HepG2 (cell line): ENCODE results near the gene FHIP1B. TPM values are rescaled to one million over a fixed set of nuclear protein-coding genes. Genes with fewer than 3 reads are reported as not detected.

ENCODE experiments used
- ATAC-seq: fragments of 200-7000 bp; cut with Tn5 transposase; 3 replicates; pipeline ENCODE4 v1.9.1; 2020; ENCODE audit warnings: mild to moderate bottlenecking, moderate library complexity
- BruUV-seq: library from RNA; stranded (reverse); fragments of 400-500 nt; replicated peaks from 2 replicates; lab custom pipeline; 2021; lab: Mats Ljungman, UMichigan
- CTCF ChIA-PET: fragments of 300-600 bp; formaldehyde crosslinking; extraction: SDS; loops from one replicate; lab custom pipeline; 2021; ENCODE audit warnings: low total read pairs, inconsistent platforms, low intra/inter-chr PET ratio; lab: Yijun Ruan, JAX
- POLR2A ChIA-PET: fragments of 350-600 bp; sonication (Branson Sonifier 250); formaldehyde crosslinking; loops from one replicate; lab custom pipeline; 2020; ENCODE audit warnings: antibody characterized with exemption, inconsistent platforms; lab: Yijun Ruan, JAX
- DNase-seq: peaks from one replicate; pipeline ENCODE4 v3.0.0-alpha.2; 2015; ENCODE audit warnings: low spot score
- FAIRE-seq: peaks from 3 replicates; lab custom pipeline; 2011; peaks lifted over from hg19 to GRCh38; lab: Jason Lieb, UNC
- H2AFZ ChIP-seq: one replicate; pipeline ENCODE4 v1.6.1; 2011; ENCODE audit warnings: low read length, inconsistent platforms
- H3K27ac ChIP-seq: fragments of 300-600 bp; 3 replicates; pipeline ENCODE4 v1.8.0; 2011; ENCODE audit warnings: mixed run types, mild to moderate bottlenecking, mixed read lengths, low read length, inconsistent platforms; ENCODE audit not compliant: insufficient read depth; ENCODE audit errors: extremely low read length
- H3K27me3 ChIP-seq, 2 experiments: fragments of 200-600 bp in 1 of 2; 2 replicates in 1 of 2; 3 replicates in 1 of 2; pipeline versions ENCODE4 v1.6.0 to v1.8.0; 2011; ENCODE audit warnings: low read length in 2 of 2, mild to moderate bottlenecking in 2 of 2, moderate library complexity in 2 of 2, inconsistent platforms in 1 of 2; ENCODE audit not compliant: insufficient read depth in 2 of 2, control insufficient read depth in 1 of 2
- H3K36me3 ChIP-seq, 2 experiments: fragments of 200-600 bp in 1 of 2; replicated peaks in 1 of 2; 2 replicates in 1 of 2; 3 replicates in 1 of 2; pipeline versions ENCODE4 v1.5.1 to v1.8.0; 2011; ENCODE audit warnings: low read length in 2 of 2, inconsistent platforms in 1 of 2; ENCODE audit not compliant: insufficient read depth in 2 of 2, control insufficient read depth in 1 of 2
- H3K4me1 ChIP-seq: 2 replicates; pipeline ENCODE4 v1.5.1; 2012; ENCODE audit warnings: low read length, inconsistent platforms; ENCODE audit not compliant: insufficient read depth
- H3K4me2 ChIP-seq: 2 replicates; pipeline ENCODE4 v1.6.0; 2011; ENCODE audit warnings: low read depth, low read length, inconsistent platforms
- H3K4me3 ChIP-seq, 3 experiments: fragments of 200-600 bp in 1 of 3; sonication (generic), shearing (Covaris generic) in 1 of 3; replicated peaks in 1 of 3; 2 replicates each; pipeline ENCODE4 v1.5.1; 2011 to 2016; ENCODE audit warnings: low read length in 3 of 3, inconsistent platforms in 2 of 3, low read depth in 2 of 3, mild to moderate bottlenecking in 2 of 3, control low read depth in 1 of 3, mixed read lengths in 1 of 3; ENCODE audit not compliant: insufficient read depth in 1 of 3
- H3K79me2 ChIP-seq: one replicate; pipeline ENCODE4 v1.6.1; 2011; ENCODE audit warnings: low read length, inconsistent platforms; ENCODE audit not compliant: insufficient read depth
- H3K9ac ChIP-seq: 2 replicates; pipeline ENCODE4 v1.6.0; 2011; ENCODE audit warnings: mild to moderate bottlenecking, low read depth, low read length, inconsistent platforms; ENCODE audit not compliant: insufficient read depth
- H3K9me3 ChIP-seq: 2 replicates; pipeline ENCODE4 v1.5.1; 2012; ENCODE audit warnings: mild to moderate bottlenecking, low read length
- H4K20me1 ChIP-seq: 2 replicates; pipeline ENCODE4 v1.6.0; 2011; ENCODE audit warnings: inconsistent platforms, mild to moderate bottlenecking, low read length, moderate library complexity; ENCODE audit not compliant: insufficient read depth
- ADNP ChIP-seq: sonication (generic); formaldehyde crosslinking; IDR thresholded peaks from 2 replicates; pipeline ENCODE4 v1.4.0; 2020; ENCODE audit warnings: missing genetic modification reagents
- AFF4 ChIP-seq: sonication (generic); formaldehyde crosslinking; IDR thresholded peaks from 2 replicates; pipeline ENCODE4 v1.4.0; 2020; ENCODE audit warnings: missing genetic modification reagents
- AGO1 ChIP-seq: fragments of 200-400 bp; formaldehyde crosslinking; IDR thresholded peaks from 2 replicates; pipeline ENCODE4 v1.6.1; 2017; ENCODE audit warnings: mild to moderate bottlenecking, low read depth, low read length, moderate library complexity; ENCODE audit not compliant: poor library complexity, severe bottlenecking
- ARNT2 ChIP-seq: sonication (generic); formaldehyde crosslinking; IDR thresholded peaks from 2 replicates; pipeline ENCODE4 v1.8.0; 2022; ENCODE audit warnings: mild to moderate bottlenecking, low read depth, missing genetic modification reagents, moderate library complexity
- CREM ChIP-seq, 2 experiments: sonication (generic) in 1 of 2; formaldehyde crosslinking in 1 of 2; IDR thresholded peaks; 2 replicates each; pipeline versions ENCODE4 v1.4.0 to v1.6.1; 2016 to 2020; ENCODE audit warnings: antibody characterized with exemption in 1 of 2, mild to moderate bottlenecking in 1 of 2, missing genetic modification reagents in 1 of 2
- HOXA9 ChIP-seq: sonication (generic); formaldehyde crosslinking; IDR thresholded peaks from 2 replicates; pipeline ENCODE4 v1.8.1; 2022; ENCODE audit warnings: missing genetic modification reagents, mild to moderate bottlenecking, moderate library complexity, borderline replicate concordance
- MED13 ChIP-seq: sonication (generic); formaldehyde crosslinking; IDR thresholded peaks from 2 replicates; pipeline ENCODE4 v1.5.0; 2020; ENCODE audit warnings: missing genetic modification reagents
- PHF21A ChIP-seq: sonication (generic); formaldehyde crosslinking; IDR thresholded peaks from 2 replicates; pipeline ENCODE4 v1.5.0; 2020; ENCODE audit warnings: mild to moderate bottlenecking, missing genetic modification reagents
- SNAPC4 ChIP-seq: sonication (generic); formaldehyde crosslinking; IDR thresholded peaks from 2 replicates; pipeline ENCODE4 v1.4.0; 2020; ENCODE audit warnings: mild to moderate bottlenecking, missing genetic modification reagents
- SYNCRIP ChIP-seq: fragments of 200-400 bp; formaldehyde crosslinking; IDR thresholded peaks from 2 replicates; pipeline ENCODE4 v1.6.1; 2018; ENCODE audit warnings: mild to moderate bottlenecking, low read depth, low read length; ENCODE audit not compliant: insufficient read depth
- ZNF576 ChIP-seq: sonication (generic); formaldehyde crosslinking; IDR thresholded peaks from 2 replicates; pipeline ENCODE4 v1.4.0; 2020; ENCODE audit warnings: mild to moderate bottlenecking, missing genetic modification reagents
- ZNF75D ChIP-seq: sonication (generic); formaldehyde crosslinking; IDR thresholded peaks from 2 replicates; pipeline ENCODE4 v1.8.1; 2023; ENCODE audit warnings: missing genetic modification reagents, mild to moderate bottlenecking, borderline replicate concordance
- ZSCAN25 ChIP-seq: sonication (generic); formaldehyde crosslinking; IDR thresholded peaks from 2 replicates; pipeline ENCODE4 v1.8.0; 2022; ENCODE audit warnings: mild to moderate bottlenecking, missing genetic modification reagents
- WGBS: methylation state at CpG from one replicate; pipeline ENCODE4 v1.1.6; 2017; ENCODE audit warnings: low lambda C conversion rate; 5-methylcytosine and 5-hydroxymethylcytosine counted together
- in situ Hi-C: cut with HindIII; loops from 2 replicates; pipeline ENCODE4 v1.10.0; 2017; ENCODE audit warnings: low pct_unique_long_range_greater_than_20kb; ENCODE audit not compliant: extremely low pct_ligation_motif_present
- intact Hi-C: fragments of 100-400 bp; cut with micrococcal nuclease; formaldehyde crosslinking; loops from one replicate; pipeline ENCODE4 v1.10.0; 2022; ENCODE audit not compliant: unreplicated experiment
- polyA plus RNA-seq, 8 experiments: library from polyadenylated mRNA; depleted of rRNA in 3 of 8; stranded (reverse) in 7 of 8; unstranded in 1 of 8; fragments of >200 nt; fragmentation: Illumina TruSeq in 4 of 8; extraction: Trizol in 4 of 8; gene quantifications; 2 replicates each; pipeline versions ENCODE4 v1.2.1 to v1.2.3, GENCODE V29; 2011 to 2016; ENCODE audit warnings: low read depth in 4 of 8, missing spikeins in 1 of 8, mixed read lengths in 1 of 8; ENCODE audit not compliant: insufficient read depth in 1 of 8
- total RNA-seq, 5 experiments: library from RNA; depleted of rRNA; stranded (reverse); fragments of >200 nt; fragmentation: Illumina TruSeq; extraction: Trizol; gene quantifications; 2 replicates each; pipeline ENCODE4 v1.2.3, GENCODE V29; 2016; ENCODE audit warnings: low read depth in 1 of 5

The FHIP1B gene
- total and polyA plus RNA-seq, 2 of the 13 experiments (the other 11 are each of a cell fraction or from before 2014, with no cell fraction given) = 14.1 to 18.6 TPM

- CTCF ChIA-PET = no interaction called here
- Histone ChIP-seq H3K79me2 (no peaks in the 10 kb centered on the region), H3K4me2 (no peak overlapping the region), H3K9me3 (no peaks in the 10 kb centered on the region), H3K36me3 (no peaks in the 10 kb centered on the region), H2AFZ (no peak overlapping the region), H4K20me1 (no peaks in the 10 kb centered on the region), H3K27me3 (peaks cover 1 to 5% of the 10 kb centered on the region in 2 experiments; a peak in 3 of 5 replicates), H3K4me3 (no peak overlapping the region), H3K4me1 (no peaks in the 10 kb centered on the region), H3K27ac (no peak overlapping the region), H3K9ac (no peak overlapping the region)
- WGBS = 0% methylated on average over 4 of the region's 4 CpGs
- DNase-seq (no peak), FAIRE-seq (no peak), ATAC-seq (no peak)
- no peak for TF ChIP-seq ZNF75D
- TF ChIP-seq AFF4 (CRISPR knock-in tag) = no peak
- no peak for TF ChIP-seq ZNF576 (CRISPR knock-in tag)
- no peak for TF ChIP-seq ZSCAN25 (CRISPR knock-in tag)
- TF ChIP-seq ADNP (CRISPR knock-in tag) = no peak
- TF ChIP-seq MED13 (CRISPR knock-in tag) = no peak
- TF ChIP-seq AGO1 = no peak
- TF ChIP-seq ARNT2 (CRISPR knock-in tag) = no peak
- TF ChIP-seq PHF21A (CRISPR knock-in tag) = no peak
- TF ChIP-seq SYNCRIP = no peak
- no peak for TF ChIP-seq CREM (IDR thresholded peaks at IDR 0.05)
- no peak for TF ChIP-seq CREM (CRISPR knock-in tag; IDR thresholded peaks at IDR 0.05)
- no peak for TF ChIP-seq SNAPC4 (CRISPR knock-in tag)
- TF ChIP-seq HOXA9 (CRISPR knock-in tag) = no peak
- in situ Hi-C loops (no loop called here), intact Hi-C loops (no loop called here)
- BruUV-seq = no TSS peak
- POLR2A ChIA-PET = no interaction called here
Observed at GRCh38 chr11:6197466-6198200, 36.8 kb downstream of the FHIP1B start.
